Lower lobe of right lung (tissue), 2 donors: ENCODE measurements around the gene ROBO1. TPM values are rescaled to one million over a fixed set of nuclear protein-coding genes. Genes with fewer than 3 reads are reported as not detected.

Experiments
- ATAC-seq, 2 donors: fragments of 200-7000 bp; cut with Tn5 transposase; one replicate each; pipeline ENCODE4 v1.9.1; 2020 to 2022; ENCODE audit warnings: mild to moderate bottlenecking in 2 of 2, moderate library complexity in 2 of 2
- DNase-seq: peaks from one replicate; pipeline ENCODE4 v3.0.0-alpha.2; 2020
- H3K27ac ChIP-seq: fragments of 200-600 bp; one replicate; pipeline ENCODE4 v1.8.0; 2022
- H3K27me3 ChIP-seq: fragments of 200-600 bp; one replicate; pipeline ENCODE4 v1.8.0; 2022; ENCODE audit warnings: low read depth
- H3K36me3 ChIP-seq: fragments of 200-600 bp; one replicate; pipeline ENCODE4 v1.8.0; 2022; ENCODE audit warnings: mild to moderate bottlenecking
- H3K4me1 ChIP-seq: fragments of 200-600 bp; one replicate; pipeline ENCODE4 v1.8.0; 2022
- H3K4me3 ChIP-seq: fragments of 200-600 bp; one replicate; pipeline ENCODE4 v1.8.0; 2022; ENCODE audit warnings: mild to moderate bottlenecking
- H3K9me3 ChIP-seq: fragments of 200-600 bp; one replicate; pipeline ENCODE4 v1.8.0; 2022
- CTCF ChIP-seq: fragments of 200-600 bp; IDR thresholded peaks from one replicate; pipeline ENCODE4 v1.8.0; 2022; ENCODE audit warnings: antibody characterized with exemption, mild to moderate bottlenecking
- intact Hi-C: fragments of 100-400 bp; cut with DNase I; formaldehyde crosslinking; loops from one replicate; pipeline ENCODE4 v1.11.0; 2022
- total RNA-seq: library from RNA; stranded (reverse); fragmentation: NEBNext Ultra II Directional; extraction: Animal tissue kit (Norgen Biotek cat#: 25700); gene quantifications from one replicate; pipeline ENCODE4 v1.2.1, GENCODE V29; 2021
- donor health status: DM: no; HTN: yes; CAD: no; lungs with severe emphysema.

ROBO1 gene
- total RNA-seq, 1 donor from 2014 or later: 14.8 TPM

DNA sequence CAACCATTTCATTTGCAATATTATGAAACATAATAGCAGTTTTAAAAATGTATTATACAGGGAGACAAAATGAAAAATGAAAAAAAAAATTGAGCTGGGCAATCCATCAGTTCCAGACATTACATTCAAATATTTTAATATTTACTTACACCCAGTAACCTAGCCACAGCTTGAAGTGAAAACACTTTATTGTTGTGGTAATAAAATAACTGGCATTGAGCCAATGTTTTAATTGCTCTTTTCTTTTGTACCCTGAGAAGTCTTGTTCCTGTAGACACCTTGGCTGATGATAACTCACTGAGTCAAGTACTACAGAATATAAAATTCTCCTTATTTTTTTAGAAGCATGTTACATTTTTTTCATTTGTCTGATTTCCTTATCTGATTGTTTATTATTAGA, 180.6 kb downstream of the ROBO1 start:
- intact Hi-C loops: no loop called here
- H3K9me3 ChIP-seq: no peaks in the 10 kb centered on the region
- no peak for DNase-seq

GRCh38 chr3:79586232-79586631, 181.6 kb downstream of the ROBO1 start:
- TF ChIP-seq CTCF: no peak
- H3K4me1 ChIP-seq: no peaks in the 10 kb centered on the region

More for the DNA sequence above, 180.6 kb downstream of the ROBO1 start:
- Histone ChIP-seq H3K27me3 (no peaks in the 10 kb centered on the region), H3K27ac (no peak overlapping the region), H3K36me3 (no peaks in the 10 kb centered on the region), H3K4me1 (no peaks in the 10 kb centered on the region), H3K4me3 (no peak overlapping the region)
- no peak for ATAC-seq
- no peak for TF ChIP-seq CTCF

GRCh38 chr3:79572930-79573329, 194.9 kb downstream of the ROBO1 start:
- intact Hi-C loops: no loop called here
- H3K9me3 ChIP-seq: no peaks in the 10 kb centered on the region
- no peaks in the 10 kb centered on the region for H3K27me3 ChIP-seq
- ATAC-seq (no peak), DNase-seq (no peak)
- H3K4me3 ChIP-seq: no peak overlapping the region
- no peak overlapping the region for H3K27ac ChIP-seq
- H3K36me3 ChIP-seq: no peaks in the 10 kb centered on the region
- TF ChIP-seq CTCF: no peak
- H3K4me1 ChIP-seq: no peaks in the 10 kb centered on the region

More at GRCh38 chr3:79586232-79586631, 181.6 kb downstream of the ROBO1 start:
- no peak for DNase-seq
- H3K4me3 ChIP-seq: no peak overlapping the region
- no peaks in the 10 kb centered on the region for H3K9me3 ChIP-seq
- intact Hi-C loops: no loop called here
- H3K27me3 ChIP-seq: no peaks in the 10 kb centered on the region
- ATAC-seq: no peak
- no peak overlapping the region for H3K27ac ChIP-seq
- H3K36me3 ChIP-seq: no peaks in the 10 kb centered on the region

DNA sequence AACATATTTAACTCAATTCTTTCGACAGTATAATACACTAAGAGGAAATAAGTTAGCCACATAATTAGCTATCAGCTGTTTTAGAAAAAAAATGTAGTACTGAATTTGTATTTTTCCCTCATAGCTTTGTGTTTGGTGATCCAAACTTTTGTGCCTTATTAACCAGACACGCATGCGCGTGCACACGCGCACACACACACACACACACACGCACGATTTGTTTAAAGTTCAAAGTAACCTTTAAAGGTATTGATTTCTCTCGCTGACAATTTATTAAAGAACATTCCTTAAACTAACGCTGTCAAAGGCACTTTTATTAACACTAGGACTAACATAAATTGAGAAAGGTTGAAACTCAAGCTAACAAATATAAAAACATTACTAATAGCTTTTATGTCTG, 198.9 kb downstream of the ROBO1 start:
- Histone ChIP-seq H3K4me3 (no peak overlapping the region), H3K4me1 (no peaks in the 10 kb centered on the region), H3K27ac (no peak overlapping the region), H3K9me3 (no peaks in the 10 kb centered on the region), H3K27me3 (no peaks in the 10 kb centered on the region), H3K36me3 (no peaks in the 10 kb centered on the region)
- ATAC-seq (no peak), DNase-seq (no peak)
- intact Hi-C loops: no loop called here
- no peak for TF ChIP-seq CTCF

- DNase-seq (no peak), ATAC-seq (no peak)
- H3K27me3 ChIP-seq: no peaks in the 10 kb centered on the region
- intact Hi-C loops: no loop called here
- H3K4me3 ChIP-seq: no peak overlapping the region
- no peaks in the 10 kb centered on the region for H3K36me3 ChIP-seq
- no peak overlapping the region for H3K27ac ChIP-seq
- no peaks in the 10 kb centered on the region for H3K9me3 ChIP-seq
- H3K4me1 ChIP-seq: no peaks in the 10 kb centered on the region
- no peak for TF ChIP-seq CTCF
Measured at GRCh38 chr3:79564192-79564591, 203.6 kb downstream of the ROBO1 start.

DNA sequence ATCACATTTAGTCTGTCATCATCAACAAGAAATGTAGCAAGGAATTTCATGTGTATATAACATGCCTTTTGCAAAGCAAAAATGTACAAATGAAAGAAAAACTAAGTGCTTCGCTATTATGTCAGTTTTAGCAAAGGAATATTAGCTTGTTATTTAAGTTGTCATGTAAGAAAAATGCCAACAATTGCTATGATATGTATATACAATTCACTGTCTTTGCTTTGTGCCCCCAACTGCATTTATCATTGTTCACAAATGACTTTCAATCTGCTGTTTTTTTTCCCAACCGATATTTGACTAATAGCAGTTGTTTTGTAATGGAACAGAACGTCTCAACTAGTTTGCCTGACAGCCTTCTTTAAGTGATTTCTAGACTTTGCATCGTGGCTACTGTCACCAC, 207.1 kb downstream of the ROBO1 start:
- ATAC-seq: no peak
- H3K4me3 ChIP-seq: no peak overlapping the region
- no peak for DNase-seq
- H3K9me3 ChIP-seq: no peaks in the 10 kb centered on the region
- intact Hi-C loops: no loop called here
- no peak for TF ChIP-seq CTCF
- no peaks in the 10 kb centered on the region for H3K4me1 ChIP-seq
- no peaks in the 10 kb centered on the region for H3K27me3 ChIP-seq
- no peak overlapping the region for H3K27ac ChIP-seq
- H3K36me3 ChIP-seq: no peaks in the 10 kb centered on the region
